Testis (tissue), 2 donors: Measurements from ENCODE around the gene OTOP3.

Experiments used
- CTCF ChIP-seq, 3 experiments: fragments of 450-650 bp in 2 of 3; fragments of 200-600 bp in 1 of 3; sonication (generic) in 1 of 3; IDR thresholded peaks; one replicate each; pipeline ENCODE4 v1.5.1; 2016 to 2019; ENCODE audit warnings: antibody characterized with exemption in 3 of 3, mild to moderate bottlenecking in 2 of 3, moderate library complexity in 1 of 3
- POLR2A ChIP-seq: fragments of 450-650 bp; IDR thresholded peaks from one replicate; pipeline ENCODE4 v1.6.1; 2017; ENCODE audit warnings: antibody characterized with exemption, mild to moderate bottlenecking, moderate library complexity

DNA sequence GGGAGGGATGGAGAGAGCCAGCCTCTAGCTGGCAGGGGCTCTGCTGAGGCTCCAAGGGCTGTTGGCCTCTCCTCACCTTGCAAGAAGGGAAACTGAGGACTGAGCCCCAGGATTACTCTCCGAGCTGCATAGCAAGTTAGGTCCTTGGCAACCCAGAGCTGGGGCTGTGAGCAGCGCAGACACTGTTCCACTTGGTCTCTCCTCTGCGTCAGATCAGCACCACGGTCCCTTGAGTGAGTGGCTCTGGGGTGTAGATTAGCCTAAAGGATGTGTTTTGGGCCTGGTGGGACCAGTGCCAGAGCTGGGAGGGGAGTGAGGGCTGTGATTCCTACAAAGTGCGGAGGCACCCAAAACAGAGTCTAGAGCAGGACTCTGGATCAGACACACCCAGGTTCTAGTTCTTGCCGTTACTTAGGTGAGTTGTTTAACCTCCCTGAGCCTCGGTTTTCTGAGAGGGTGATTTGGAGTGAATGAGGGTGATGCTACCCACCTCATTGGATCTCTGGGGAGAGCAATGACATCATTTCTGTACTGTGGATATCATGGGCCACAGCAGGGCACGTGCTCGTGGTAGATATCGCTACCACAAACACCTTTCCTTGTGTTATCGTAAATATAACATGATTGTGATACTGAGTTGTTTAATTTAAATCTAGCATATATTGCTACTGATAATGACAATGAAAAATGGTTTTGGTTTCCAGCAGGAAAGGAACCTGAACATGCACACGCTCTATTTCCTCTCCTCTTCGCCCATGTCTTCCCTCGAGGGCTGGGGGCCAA is 34.2 kb upstream of the OTOP3 start:
- TF ChIP-seq CTCF (IDR thresholded peaks at IDR 0.05), result no peak
- TF ChIP-seq POLR2A, result no peak
